ENCODE data around the gene ALDH3B2.

- TF ChIP-seq EZH2 (IDR thresholded peaks at IDR 0.05; ENCODE audit: borderline replicate concordance, insufficient read depth, low read depth, low read length, poor library complexity, severe bottlenecking): no peak
- TF ChIP-seq CTCF (IDR thresholded peaks at IDR 0.05): peak; percentile 40
Observed at GRCh38 chr11:67613960-67614715, 60.3 kb downstream of the ALDH3B2 start.
